Measurements from ENCODE around the gene TBCCD1. TPM values are rescaled to one million over a fixed set of nuclear protein-coding genes. Genes with fewer than 3 reads are reported as not detected.

Gene TBCCD1
- total RNA-seq, 1 donor from 2014 or later: 10.3 TPM

GRCh38 chr3:186551387-186551786 lies 15.8 kb downstream of the TBCCD1 start:
- H3K36me3 ChIP-seq (ENCODE audit: control insufficient read depth, insufficient read depth, low read length): no peaks in the 10 kb centered on the region
- no peaks in the 10 kb centered on the region for H3K27me3 ChIP-seq (ENCODE audit: control insufficient read depth, insufficient read depth, low read length)
- TF ChIP-seq CTCF (IDR thresholded peaks at IDR 0.05; ENCODE audit: insufficient read depth, low read length, poor library complexity, severe bottlenecking): no peak
- H3K4me3 ChIP-seq (ENCODE audit: low read depth, low read length): no peak overlapping the region
- DNase-seq (ENCODE audit: low read depth): no peak

- Histone ChIP-seq H3K27me3 (ENCODE audit: control insufficient read depth, insufficient read depth, low read length) (no peaks in the 10 kb centered on the region), H3K36me3 (ENCODE audit: control insufficient read depth, insufficient read depth, low read length) (no peaks in the 10 kb centered on the region), H3K4me3 (ENCODE audit: low read depth, low read length) (no peak overlapping the region)
- TF ChIP-seq CTCF (IDR thresholded peaks at IDR 0.05; ENCODE audit: insufficient read depth, low read length, poor library complexity, severe bottlenecking): no peak
- no peak for DNase-seq (ENCODE audit: low read depth)
Measured at GRCh38 chr3:186549497-186549896, 17.6 kb downstream of the TBCCD1 start.

GRCh38 chr3:186544281-186544680 lies 22.9 kb downstream of the TBCCD1 start, which contains the start of gene CRYGS:
Gene CRYGS (minus strand): TSS chr3:186544380. CDS start chr3:186544326, 54 bp downstream.
- Histone ChIP-seq H3K36me3 (ENCODE audit: control insufficient read depth, insufficient read depth, low read length) (no peaks in the 10 kb centered on the region), H3K27me3 (ENCODE audit: control insufficient read depth, insufficient read depth, low read length) (no peaks in the 10 kb centered on the region), H3K4me3 (ENCODE audit: low read depth, low read length) (no peak within 1 kb of the TSS)
- DNase-seq (ENCODE audit: low read depth): no peak
- TF ChIP-seq CTCF (IDR thresholded peaks at IDR 0.05; ENCODE audit: insufficient read depth, low read length, poor library complexity, severe bottlenecking): no peak

GRCh38 chr3:186540835-186541226 lies 26.3 kb downstream of the TBCCD1 start:
- Histone ChIP-seq H3K4me3 (ENCODE audit: low read depth, low read length) (no peak overlapping the region), H3K36me3 (ENCODE audit: control insufficient read depth, insufficient read depth, low read length) (no peaks in the 10 kb centered on the region), H3K27me3 (ENCODE audit: control insufficient read depth, insufficient read depth, low read length) (no peaks in the 10 kb centered on the region)
- no peak for DNase-seq (ENCODE audit: low read depth)
- TF ChIP-seq CTCF (IDR thresholded peaks at IDR 0.05; ENCODE audit: insufficient read depth, low read length, poor library complexity, severe bottlenecking): no peak

GRCh38 chr3:186540221-186540834 lies 26.8 kb downstream of the TBCCD1 start:
- Histone ChIP-seq H3K4me3 (ENCODE audit: low read depth, low read length) (no peak overlapping the region), H3K36me3 (ENCODE audit: control insufficient read depth, insufficient read depth, low read length) (no peaks in the 10 kb centered on the region), H3K27me3 (ENCODE audit: control insufficient read depth, insufficient read depth, low read length) (no peaks in the 10 kb centered on the region)
- peak; percentile 55 for TF ChIP-seq CTCF (IDR thresholded peaks at IDR 0.05; ENCODE audit: insufficient read depth, low read length, poor library complexity, severe bottlenecking)
- DNase-seq (ENCODE audit: low read depth): peak; percentile 37

- TF ChIP-seq CTCF (IDR thresholded peaks at IDR 0.05; ENCODE audit: insufficient read depth, low read length, poor library complexity, severe bottlenecking): no peak
- H3K27me3 ChIP-seq (ENCODE audit: control insufficient read depth, insufficient read depth, low read length): no peaks in the 10 kb centered on the region
- no peak for DNase-seq (ENCODE audit: low read depth)
- no peaks in the 10 kb centered on the region for H3K36me3 ChIP-seq (ENCODE audit: control insufficient read depth, insufficient read depth, low read length)
- H3K4me3 ChIP-seq (ENCODE audit: low read depth, low read length): no peak overlapping the region
Measured at GRCh38 chr3:186538779-186539178, 28.4 kb downstream of the TBCCD1 start.
